PC-9 (cell line): ENCODE measurements around the gene UVSSA.

Experiments used
- CTCF ChIP-seq: fragments of 200-600 bp; sonication (generic); conservative IDR thresholded peaks from 2 replicates; pipeline ENCODE4 v1.6.1; 2017; ENCODE audit warnings: mixed run types, antibody characterized with exemption, mild to moderate bottlenecking, moderate library complexity
- EZH2 ChIP-seq: fragments of 200-600 bp; sonication (generic); IDR thresholded peaks from 2 replicates; pipeline ENCODE4 v1.8.0; 2017; ENCODE audit warnings: antibody characterized with exemption, low read depth

- TF ChIP-seq CTCF, result no peak
- TF ChIP-seq EZH2, result no peak
Observed at GRCh38 chr4:1380368-1381151, 33.6 kb downstream of the UVSSA start.
